HEK293 (cell line): ENCODE results near the gene JAKMIP1.

Experiments
- CTCF ChIA-PET: fragments of 350-600 bp; formaldehyde crosslinking; extraction: SDS; loops from one replicate; lab custom pipeline; 2021; ENCODE audit warnings: antibody characterized with exemption; lab: Yijun Ruan, JAX
- POLR2A ChIA-PET: fragments of 300-600 bp; formaldehyde crosslinking; extraction: SDS; loops from one replicate; lab custom pipeline; 2020; ENCODE audit warnings: antibody characterized with exemption, inconsistent platforms; lab: Yijun Ruan, JAX
- H3K27ac ChIP-seq: fragments of 200-500 bp; sonication (Bioruptor generic); 2 replicates; pipeline ENCODE4 v1.5.1; 2014; ENCODE audit warnings: low read depth, low read length, control low read depth, inconsistent platforms; ENCODE audit errors: extremely low read depth
- H3K36me3 ChIP-seq, 2 experiments: fragments of 200-500 bp in 1 of 2; sonication (Bioruptor generic) in 1 of 2; 1 replicate in 1 of 2; 2 replicates in 1 of 2; pipeline ENCODE4 v1.5.1; 2014 to 2017; ENCODE audit warnings: inconsistent platforms in 2 of 2, low read length in 2 of 2; ENCODE audit not compliant: control insufficient read depth in 2 of 2, insufficient read depth in 1 of 2
- H3K4me1 ChIP-seq: fragments of 200-500 bp; sonication (Bioruptor generic); 2 replicates; pipeline ENCODE4 v1.5.1; 2014; ENCODE audit warnings: mild to moderate bottlenecking, low read length, inconsistent platforms; ENCODE audit not compliant: control insufficient read depth, insufficient read depth
- H3K4me3 ChIP-seq: 2 replicates; pipeline ENCODE4 v1.5.1; 2011; ENCODE audit warnings: low read depth, mild to moderate bottlenecking, control low read depth, low read length, moderate library complexity
- H3K9me3 ChIP-seq: fragments of 200-500 bp; sonication (Bioruptor generic); 2 replicates; pipeline ENCODE4 v1.5.1; 2014; ENCODE audit warnings: low read depth, low read length, inconsistent platforms; ENCODE audit not compliant: control insufficient read depth, insufficient read depth
- BCL11A ChIP-seq: fragments of 450-650 bp; formaldehyde crosslinking; IDR thresholded peaks from 2 replicates; pipeline ENCODE4 v1.5.1; 2016; ENCODE audit warnings: low read depth, missing biosample characterization, missing genetic modification characterization
- EGR2 ChIP-seq: fragments of 450-650 bp; formaldehyde crosslinking; IDR thresholded peaks from 2 replicates; pipeline ENCODE4 v1.5.1; 2016; ENCODE audit warnings: low read depth, missing biosample characterization, missing genetic modification characterization
- GLIS1 ChIP-seq: fragments of 450-650 bp; formaldehyde crosslinking; IDR thresholded peaks from 2 replicates; pipeline ENCODE4 v1.5.1; 2016; ENCODE audit warnings: missing biosample characterization, missing genetic modification characterization
- KLF16 ChIP-seq: fragments of 450-650 bp; formaldehyde crosslinking; IDR thresholded peaks from 2 replicates; pipeline ENCODE4 v1.5.1; 2017; ENCODE audit warnings: missing biosample characterization, missing genetic modification characterization
- SP2 ChIP-seq: fragments of 450-650 bp; formaldehyde crosslinking; IDR thresholded peaks from 2 replicates; pipeline ENCODE4 v1.5.1; 2016; ENCODE audit warnings: missing biosample characterization, missing genetic modification characterization
- SP3 ChIP-seq: fragments of 450-650 bp; formaldehyde crosslinking; IDR thresholded peaks from 2 replicates; pipeline ENCODE4 v1.5.1; 2016; ENCODE audit warnings: missing biosample characterization, missing genetic modification characterization
- TRIM28 ChIP-seq: IDR thresholded peaks from 2 replicates; pipeline ENCODE4 v1.6.1; 2011; ENCODE audit warnings: low read length, control low read depth, borderline replicate concordance
- ZBTB7A ChIP-seq: fragments of 450-650 bp; formaldehyde crosslinking; IDR thresholded peaks from 2 replicates; pipeline ENCODE4 v1.5.1; 2016; ENCODE audit warnings: low read depth, missing biosample characterization, missing genetic modification characterization
- ZFHX2 ChIP-seq: fragments of 450-650 bp; formaldehyde crosslinking; conservative IDR thresholded peaks from 2 replicates; pipeline ENCODE4 v1.5.1; 2016; ENCODE audit warnings: missing biosample characterization, missing genetic modification characterization
- ZFP41 ChIP-seq: fragments of 450-650 bp; formaldehyde crosslinking; IDR thresholded peaks from 2 replicates; pipeline ENCODE4 v1.5.1; 2016; ENCODE audit warnings: missing biosample characterization, missing genetic modification characterization, borderline replicate concordance
- ZNF146 ChIP-seq: fragments of 450-650 bp; formaldehyde crosslinking; IDR thresholded peaks from 2 replicates; pipeline ENCODE4 v1.5.1; 2016; ENCODE audit warnings: missing biosample characterization, missing genetic modification characterization
- ZNF174 ChIP-seq: fragments of 450-650 bp; formaldehyde crosslinking; IDR thresholded peaks from 2 replicates; pipeline ENCODE4 v1.5.0; 2017; ENCODE audit warnings: missing biosample characterization, mild to moderate bottlenecking, missing genetic modification characterization
- ZNF175 ChIP-seq: fragments of 450-650 bp; formaldehyde crosslinking; IDR thresholded peaks from 2 replicates; pipeline ENCODE4 v1.5.1; 2016; ENCODE audit warnings: missing biosample characterization, missing genetic modification characterization
- ZNF302 ChIP-seq: fragments of 450-650 bp; formaldehyde crosslinking; IDR thresholded peaks from 2 replicates; pipeline ENCODE4 v1.5.1; 2016; ENCODE audit warnings: missing biosample characterization, missing genetic modification characterization, low read depth
- ZNF404 ChIP-seq: fragments of 450-650 bp; formaldehyde crosslinking; IDR thresholded peaks from 2 replicates; pipeline ENCODE4 v1.5.1; 2017; ENCODE audit warnings: missing biosample characterization, missing genetic modification characterization
- ZNF416 ChIP-seq: fragments of 450-650 bp; formaldehyde crosslinking; IDR thresholded peaks from 2 replicates; pipeline ENCODE4 v1.5.1; 2016; ENCODE audit warnings: missing biosample characterization, missing genetic modification characterization
- ZNF529 ChIP-seq: fragments of 450-650 bp; formaldehyde crosslinking; IDR thresholded peaks from 2 replicates; pipeline ENCODE4 v1.5.1; 2017; ENCODE audit warnings: missing genetic modification characterization, missing biosample characterization; ENCODE audit not compliant: insufficient replicate concordance
- ZNF585B ChIP-seq: fragments of 450-650 bp; formaldehyde crosslinking; IDR thresholded peaks from 2 replicates; pipeline ENCODE4 v1.5.1; 2016; ENCODE audit warnings: missing biosample characterization, missing genetic modification characterization
- ZNF600 ChIP-seq: fragments of 450-650 bp; formaldehyde crosslinking; IDR thresholded peaks from 2 replicates; pipeline ENCODE4 v1.5.1; 2016; ENCODE audit warnings: missing biosample characterization, missing genetic modification characterization
- ZNF621 ChIP-seq: fragments of 450-650 bp; formaldehyde crosslinking; IDR thresholded peaks from 2 replicates; pipeline ENCODE4 v1.5.1; 2017; ENCODE audit warnings: missing biosample characterization, missing genetic modification characterization
- ZNF626 ChIP-seq: fragments of 450-650 bp; sonication (Bioruptor Pico); formaldehyde crosslinking; IDR thresholded peaks from 2 replicates; pipeline ENCODE4 v1.5.1; 2018; ENCODE audit warnings: missing biosample characterization, missing genetic modification characterization, inconsistent platforms
- ZNF777 ChIP-seq: fragments of 450-650 bp; formaldehyde crosslinking; IDR thresholded peaks from 2 replicates; pipeline ENCODE4 v1.5.1; 2017; ENCODE audit warnings: missing biosample characterization, missing genetic modification characterization, borderline replicate concordance
- ZNF785 ChIP-seq: fragments of 450-650 bp; formaldehyde crosslinking; IDR thresholded peaks from 2 replicates; pipeline ENCODE4 v1.5.1; 2016; ENCODE audit warnings: missing biosample characterization, missing genetic modification characterization
- ZSCAN23 ChIP-seq: fragments of 450-650 bp; formaldehyde crosslinking; IDR thresholded peaks from 2 replicates; pipeline ENCODE4 v1.5.1; 2016; ENCODE audit warnings: missing biosample characterization, missing genetic modification characterization
- TF ChIP-seq, protein P1 (sequence below): fragments of 450-650 bp; IDR thresholded peaks from 2 replicates; pipeline ENCODE4 v1.5.1; 2018; ENCODE audit warnings: missing biosample characterization, mild to moderate bottlenecking, missing genetic modification characterization
- TF ChIP-seq, protein P2 (sequence below): IDR thresholded peaks from 2 replicates; pipeline ENCODE4 v1.6.1; 2011; ENCODE audit warnings: mild to moderate bottlenecking, low read depth, low read length, borderline replicate concordance
- TF ChIP-seq, protein P3 (sequence below): fragments of 450-650 bp; formaldehyde crosslinking; IDR thresholded peaks from 2 replicates; pipeline ENCODE4 v1.5.1; 2017; ENCODE audit warnings: missing biosample characterization, missing genetic modification characterization
- TF ChIP-seq, protein P4 (sequence below): fragments of 450-650 bp; formaldehyde crosslinking; IDR thresholded peaks from 2 replicates; pipeline ENCODE4 v1.5.1; 2016; ENCODE audit warnings: missing biosample characterization, missing genetic modification characterization

The JAKMIP1 gene

DNA sequence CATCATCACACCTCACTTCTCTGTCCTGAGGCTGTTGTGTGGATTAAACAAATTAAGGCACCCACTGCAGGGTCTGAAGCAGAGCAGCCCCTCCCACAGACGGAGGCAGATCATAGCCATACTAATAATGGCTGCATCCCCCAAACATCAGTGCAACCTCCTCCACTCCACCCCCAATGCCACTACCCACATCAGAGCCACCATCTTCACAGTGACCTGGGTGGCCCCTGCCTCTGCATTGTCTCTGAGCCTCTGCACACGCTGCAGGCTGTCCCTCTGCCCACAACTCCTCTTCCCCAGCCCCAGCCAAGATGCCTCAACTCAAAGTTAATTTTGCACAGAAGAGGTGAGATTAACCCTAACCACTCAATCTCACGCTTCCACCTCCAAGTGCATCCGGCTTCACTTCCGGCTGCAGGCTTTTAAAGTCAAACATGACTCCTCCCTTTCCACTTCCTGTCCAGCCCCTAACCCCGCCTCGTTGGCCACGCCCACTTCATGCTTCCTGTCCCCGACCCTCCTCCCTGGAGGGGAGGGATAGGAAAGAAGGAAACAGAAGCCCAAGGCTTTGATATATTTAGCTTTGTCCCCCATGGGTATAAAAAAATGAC, 22.7 kb downstream of the JAKMIP1 start:
- H3K9me3 ChIP-seq = no peaks in the 10 kb centered on the region
- H3K36me3 ChIP-seq = no peaks in the 10 kb centered on the region
- no peaks in the 10 kb centered on the region for H3K4me1 ChIP-seq
- H3K27ac ChIP-seq = no peak overlapping the region
- TF ChIP-seq SP2 (tag by site-specific recombination) (peak; percentile 29), ZNF585B (tag by site-specific recombination) (no peak), GLIS1 (tag by site-specific recombination) (no peak), ZFHX2 (tag by site-specific recombination) (peak; percentile 50), KLF16 (no peak), ZNF529 (tag by site-specific recombination) (no peak), ZNF785 (no peak), ZNF600 (tag by site-specific recombination) (no peak), ZNF416 (no peak), ZNF174 (tag by site-specific recombination) (no peak), ZNF175 (tag by site-specific recombination) (no peak), ZNF146 (no peak), ZNF777 (tag by site-specific recombination) (no peak), SP3 (tag by site-specific recombination) (0 out of 2 replicates have a peak, but pooled peaks have one; percentile 26), EGR2 (tag by site-specific recombination) (peak; percentile 72; the same call in 1 of the 2 replicates)
- TF ChIP-seq, protein P1, sequence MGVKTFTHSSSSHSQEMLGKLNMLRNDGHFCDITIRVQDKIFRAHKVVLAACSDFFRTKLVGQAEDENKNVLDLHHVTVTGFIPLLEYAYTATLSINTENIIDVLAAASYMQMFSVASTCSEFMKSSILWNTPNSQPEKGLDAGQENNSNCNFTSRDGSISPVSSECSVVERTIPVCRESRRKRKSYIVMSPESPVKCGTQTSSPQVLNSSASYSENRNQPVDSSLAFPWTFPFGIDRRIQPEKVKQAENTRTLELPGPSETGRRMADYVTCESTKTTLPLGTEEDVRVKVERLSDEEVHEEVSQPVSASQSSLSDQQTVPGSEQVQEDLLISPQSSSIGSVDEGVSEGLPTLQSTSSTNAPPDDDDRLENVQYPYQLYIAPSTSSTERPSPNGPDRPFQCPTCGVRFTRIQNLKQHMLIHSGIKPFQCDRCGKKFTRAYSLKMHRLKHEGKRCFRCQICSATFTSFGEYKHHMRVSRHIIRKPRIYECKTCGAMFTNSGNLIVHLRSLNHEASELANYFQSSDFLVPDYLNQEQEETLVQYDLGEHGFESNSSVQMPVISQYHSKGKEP (tag by site-specific recombination) = no peak
- TF ChIP-seq, protein P2, sequence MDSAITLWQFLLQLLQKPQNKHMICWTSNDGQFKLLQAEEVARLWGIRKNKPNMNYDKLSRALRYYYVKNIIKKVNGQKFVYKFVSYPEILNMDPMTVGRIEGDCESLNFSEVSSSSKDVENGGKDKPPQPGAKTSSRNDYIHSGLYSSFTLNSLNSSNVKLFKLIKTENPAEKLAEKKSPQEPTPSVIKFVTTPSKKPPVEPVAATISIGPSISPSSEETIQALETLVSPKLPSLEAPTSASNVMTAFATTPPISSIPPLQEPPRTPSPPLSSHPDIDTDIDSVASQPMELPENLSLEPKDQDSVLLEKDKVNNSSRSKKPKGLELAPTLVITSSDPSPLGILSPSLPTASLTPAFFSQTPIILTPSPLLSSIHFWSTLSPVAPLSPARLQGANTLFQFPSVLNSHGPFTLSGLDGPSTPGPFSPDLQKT = no peak
- TF ChIP-seq, protein P3, sequence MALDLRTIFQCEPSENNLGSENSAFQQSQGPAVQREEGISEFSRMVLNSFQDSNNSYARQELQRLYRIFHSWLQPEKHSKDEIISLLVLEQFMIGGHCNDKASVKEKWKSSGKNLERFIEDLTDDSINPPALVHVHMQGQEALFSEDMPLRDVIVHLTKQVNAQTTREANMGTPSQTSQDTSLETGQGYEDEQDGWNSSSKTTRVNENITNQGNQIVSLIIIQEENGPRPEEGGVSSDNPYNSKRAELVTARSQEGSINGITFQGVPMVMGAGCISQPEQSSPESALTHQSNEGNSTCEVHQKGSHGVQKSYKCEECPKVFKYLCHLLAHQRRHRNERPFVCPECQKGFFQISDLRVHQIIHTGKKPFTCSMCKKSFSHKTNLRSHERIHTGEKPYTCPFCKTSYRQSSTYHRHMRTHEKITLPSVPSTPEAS = no peak
- ChIA-PET CTCF (no interaction called here), POLR2A (no interaction called here)
- no peak overlapping the region for H3K4me3 ChIP-seq

DNA sequence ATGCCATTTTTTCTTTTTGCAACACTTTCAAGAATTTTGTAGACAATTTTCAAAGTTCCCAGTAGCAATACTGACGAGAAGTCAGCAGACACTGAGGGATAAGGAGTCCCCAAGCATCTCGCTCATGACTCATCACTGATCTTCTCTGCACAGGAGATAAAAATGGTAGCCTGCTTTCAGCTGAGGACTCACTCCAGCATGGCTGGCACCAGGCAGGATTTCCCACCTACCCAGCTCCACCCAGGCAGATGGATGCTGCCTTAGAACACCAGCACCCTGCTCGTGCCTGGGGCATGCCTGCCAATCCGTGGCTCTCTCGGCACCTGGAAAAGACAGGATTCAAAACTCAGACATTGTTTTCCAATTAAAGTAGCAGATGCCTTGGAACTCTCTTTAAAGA, 24.9 kb downstream of the JAKMIP1 start:
- Histone ChIP-seq H3K9me3 (no peaks in the 10 kb centered on the region), H3K27ac (no peak overlapping the region), H3K4me1 (no peaks in the 10 kb centered on the region), H3K4me3 (no peak overlapping the region), H3K36me3 (no peaks in the 10 kb centered on the region)
- ChIA-PET POLR2A (no interaction called here), CTCF (no interaction called here)
- TF ChIP-seq ZSCAN23 (tag by site-specific recombination) = no peak
- no peak for TF ChIP-seq ZNF302
- no peak for TF ChIP-seq ZFHX2 (tag by site-specific recombination)
- TF ChIP-seq, protein P4, sequence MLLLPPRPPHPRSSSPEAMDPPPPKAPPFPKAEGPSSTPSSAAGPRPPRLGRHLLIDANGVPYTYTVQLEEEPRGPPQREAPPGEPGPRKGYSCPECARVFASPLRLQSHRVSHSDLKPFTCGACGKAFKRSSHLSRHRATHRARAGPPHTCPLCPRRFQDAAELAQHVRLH (tag by site-specific recombination) = no peak
- no peak for TF ChIP-seq ZNF626 (tag by site-specific recombination)
- TF ChIP-seq ZNF404 = no peak
- TF ChIP-seq BCL11A = no peak
- TF ChIP-seq ZBTB7A (tag by site-specific recombination) = no peak
- no peak for TF ChIP-seq TRIM28
- TF ChIP-seq ZFP41 = no peak
- TF ChIP-seq ZNF621 = no peak
